Effector memory CD4-positive, alpha-beta T cell (primary cell): ENCODE measurements around the gene AZU1.
"Not testable (repeated sequence)": the region's sequence is repeated elsewhere in the genome, so short reads cannot be mapped to it uniquely, and the experiment has no call there.

ENCODE experiments used
- DNase-seq, 3 donors: peaks; one replicate each; pipeline ENCODE4 v3.0.0-alpha.2; 2020
- H3K27ac ChIP-seq: 2 replicates; pipeline ENCODE4 v1.7.0; 2013; ENCODE audit warnings: mild to moderate bottlenecking, low read length, moderate library complexity; ENCODE audit not compliant: insufficient read depth, poor library complexity, severe bottlenecking
- H3K27me3 ChIP-seq: replicated peaks from 2 replicates; pipeline ENCODE4 v1.7.0; 2013; ENCODE audit warnings: mild to moderate bottlenecking, low read length; ENCODE audit not compliant: insufficient read depth, control insufficient read depth, poor library complexity, severe bottlenecking
- H3K36me3 ChIP-seq: 2 replicates; pipeline ENCODE4 v1.7.0; 2013; ENCODE audit warnings: mild to moderate bottlenecking, low read length, moderate library complexity; ENCODE audit not compliant: control insufficient read depth, insufficient read depth
- H3K4me1 ChIP-seq: 2 replicates; pipeline ENCODE4 v1.7.0; 2013; ENCODE audit warnings: low read length, mild to moderate bottlenecking; ENCODE audit not compliant: control insufficient read depth, insufficient read depth, poor library complexity, severe bottlenecking
- H3K4me3 ChIP-seq: 2 replicates; pipeline ENCODE4 v1.7.0; 2013; ENCODE audit warnings: low read length, low read depth, mild to moderate bottlenecking; ENCODE audit not compliant: insufficient read depth, poor library complexity, severe bottlenecking
- H3K9me3 ChIP-seq: 2 replicates; pipeline ENCODE4 v1.7.0; 2013; ENCODE audit warnings: mild to moderate bottlenecking, low read length, moderate library complexity; ENCODE audit not compliant: control insufficient read depth

The AZU1 gene

DNA sequence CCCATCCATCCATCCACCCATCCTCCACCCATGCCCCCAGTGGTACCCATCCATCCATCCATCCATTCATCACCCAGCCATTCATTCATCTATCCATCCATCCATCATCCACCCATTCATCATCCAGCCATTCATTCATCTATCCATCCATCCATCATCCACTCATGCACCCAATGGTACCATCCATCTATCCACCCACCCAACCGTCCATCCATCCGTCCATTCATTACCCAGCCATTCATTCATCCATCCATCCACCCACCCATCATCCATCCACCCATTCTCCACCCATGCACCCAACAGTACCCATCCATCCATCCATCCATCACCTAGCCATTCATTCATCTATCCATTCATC, 11.2 kb upstream of the AZU1 start:
- H3K27me3 ChIP-seq = peaks cover 4% of the 10 kb centered on the region
- no peaks in the 10 kb centered on the region for H3K9me3 ChIP-seq
- H3K27ac ChIP-seq = no peak overlapping the region
- H3K4me3 ChIP-seq = no peak overlapping the region
- H3K36me3 ChIP-seq = peaks cover 8% of the 10 kb centered on the region
- no peak for DNase-seq
- peaks cover 3% of the 10 kb centered on the region for H3K4me1 ChIP-seq

DNA sequence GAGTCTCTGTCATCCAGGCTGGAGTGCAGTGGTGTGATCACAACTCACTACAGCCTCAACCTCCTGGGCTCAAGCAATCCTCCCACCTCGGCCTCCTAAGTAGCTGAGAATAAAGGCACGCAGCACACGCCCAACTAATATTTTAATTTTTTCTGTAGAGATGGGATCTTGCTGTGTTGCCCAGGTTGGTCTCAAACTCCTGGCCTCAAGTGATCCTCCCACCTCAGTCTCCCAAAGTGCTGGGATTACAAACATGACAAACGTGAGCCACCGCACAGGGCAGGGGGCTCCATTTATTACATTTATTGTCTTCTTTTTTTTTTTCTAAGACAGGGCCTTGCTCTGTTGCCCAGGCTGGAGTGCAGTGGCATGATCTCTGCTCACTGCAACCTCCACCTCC, 7.4 kb upstream of the AZU1 start:
- H3K4me1 ChIP-seq = peaks cover 11% of the 10 kb centered on the region
- H3K27ac ChIP-seq, DNase-seq, H3K4me3 ChIP-seq, H3K9me3 ChIP-seq, H3K36me3 ChIP-seq: not testable (repeated sequence)
- peaks cover 15% of the 10 kb centered on the region for H3K27me3 ChIP-seq

- Histone ChIP-seq H3K27ac (no peak overlapping the region), H3K27me3 (peaks cover 15% of the 10 kb centered on the region), H3K36me3 (no peaks in the 10 kb centered on the region), H3K4me3 (no peak overlapping the region), H3K9me3 (no peaks in the 10 kb centered on the region), H3K4me1 (peaks cover 11% of the 10 kb centered on the region)
- DNase-seq = no peak
These were observed 6.3 kb upstream of the AZU1 start for GRCh38 chr19:821231-821824.

DNA sequence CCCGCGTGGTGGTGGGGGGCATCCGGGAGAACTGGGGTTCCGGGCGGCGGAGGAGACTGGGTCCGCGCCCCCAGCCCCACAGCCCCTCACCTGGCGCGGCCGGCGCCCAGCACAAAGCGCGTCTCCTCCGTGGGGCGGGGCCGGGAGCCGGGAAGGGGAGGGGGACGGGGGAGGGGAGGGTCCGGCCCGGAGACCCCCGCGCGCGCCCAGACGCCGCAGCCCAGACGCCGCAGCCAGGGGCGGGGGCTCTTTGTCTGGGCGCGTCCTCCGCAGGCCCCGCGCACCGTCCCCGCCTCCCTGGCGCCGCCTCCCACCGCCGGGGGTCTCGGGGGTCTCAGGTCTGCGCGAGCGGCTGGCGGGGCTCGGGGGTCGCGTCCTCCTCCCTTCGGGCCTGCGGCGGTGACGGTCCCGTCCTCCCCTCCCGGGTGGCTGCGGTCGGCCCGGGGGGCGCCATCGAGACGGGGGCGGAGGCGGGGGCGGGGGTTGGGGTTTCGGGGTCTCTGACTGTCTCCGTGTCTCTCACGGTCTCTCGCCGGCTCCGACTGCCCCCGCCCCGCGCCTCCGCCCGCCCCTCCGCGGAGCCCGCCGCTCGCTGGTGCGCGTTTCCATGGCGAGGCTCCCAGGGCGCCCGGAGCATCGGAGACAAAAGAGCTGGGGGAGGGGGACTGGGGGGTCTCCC, 5.7 kb upstream of the AZU1 start, which contains the start of gene PLPPR3:
Gene PLPPR3, minus strand, starts transcription at position 131 of the 679 bp plus-strand sequence. CDS start 396 bp downstream, outside the sequence.
- H3K4me3 ChIP-seq = no peak within 1 kb of the TSS

GRCh38 chr19:823565-824121, 4.0 kb upstream of the AZU1 start:
- Histone ChIP-seq H3K4me3 (no peak overlapping the region), H3K36me3 (no peaks in the 10 kb centered on the region), H3K4me1 (peaks cover 11% of the 10 kb centered on the region), H3K27me3 (peaks cover 15% of the 10 kb centered on the region), H3K9me3 (no peaks in the 10 kb centered on the region), H3K27ac (no peak overlapping the region)
- DNase-seq = no peak

More for the DNA sequence above, 5.7 kb upstream of the AZU1 start, which contains the start of gene PLPPR3:
- peaks cover 11% of the 10 kb centered on the region for H3K4me1 ChIP-seq
- H3K27ac ChIP-seq = no peak within 1 kb of the TSS
- H3K27me3 ChIP-seq = peaks cover 15% of the 10 kb centered on the region
- no peak for DNase-seq
- H3K36me3 ChIP-seq = no peaks in the 10 kb centered on the region
- no peaks in the 10 kb centered on the region for H3K9me3 ChIP-seq

GRCh38 chr19:824885-825284, 2.8 kb upstream of the AZU1 start:
- Histone ChIP-seq H3K4me1 (peaks cover 11% of the 10 kb centered on the region), H3K27ac (no peak overlapping the region), H3K36me3 (no peaks in the 10 kb centered on the region), H3K27me3 (peaks cover 15% of the 10 kb centered on the region), H3K9me3 (no peaks in the 10 kb centered on the region), H3K4me3 (no peak overlapping the region)
- DNase-seq = no peak

GRCh38 chr19:825897-826644, 1.6 kb upstream of the AZU1 start:
- H3K4me3 ChIP-seq = no peak overlapping the region
- no peaks in the 10 kb centered on the region for H3K36me3 ChIP-seq
- H3K9me3 ChIP-seq = no peaks in the 10 kb centered on the region
- H3K27ac ChIP-seq = no peak overlapping the region
- DNase-seq = no peak
- peaks cover 15% of the 10 kb centered on the region for H3K27me3 ChIP-seq
- peaks cover 11% of the 10 kb centered on the region for H3K4me1 ChIP-seq

- Histone ChIP-seq H3K27me3 (peaks cover 10% of the 10 kb centered on the region), H3K36me3 (no peaks in the 10 kb centered on the region)
These were observed 325 bp upstream of the AZU1 start for GRCh38 chr19:827314-827709.

GRCh38 chr19:829129-829758, 1.6 kb downstream of the AZU1 start:
- Histone ChIP-seq H3K27me3 (peaks cover 4% of the 10 kb centered on the region), H3K27ac (no peak overlapping the region), H3K4me3 (no peak overlapping the region), H3K9me3 (no peaks in the 10 kb centered on the region), H3K4me1 (no peaks in the 10 kb centered on the region), H3K36me3 (no peaks in the 10 kb centered on the region)
- DNase-seq = no peak

More at GRCh38 chr19:827314-827709, 325 bp upstream of the AZU1 start:
- Histone ChIP-seq H3K9me3 (no peaks in the 10 kb centered on the region), H3K4me3 (no peak overlapping the region), H3K4me1 (no peaks in the 10 kb centered on the region), H3K27ac (no peak overlapping the region)
- DNase-seq = no peak
